ENCODE measurements around the gene MRPL1. TPM values are rescaled to one million over a fixed set of nuclear protein-coding genes. Genes with fewer than 3 reads are reported as not detected.
A peak's percentile ranks its signal among the peaks of the same experiment; 100 is the strongest.

Gene MRPL1
- polyA plus RNA-seq, 1 donor (not counting 4 experiments of a cell fraction or from before 2014, with no cell fraction given) = 71.4 TPM

GRCh38 chr4:77913348-77913747 lies 50.7 kb downstream of the MRPL1 start:
- no peaks in the 10 kb centered on the region for H3K27me3 ChIP-seq (ENCODE audit: control insufficient read depth, extremely low read depth, insufficient read depth, low read length)
- no peak overlapping the region for H3K4me3 ChIP-seq (ENCODE audit: control insufficient read depth in 2 of 3, extremely low read depth in 1 of 3, insufficient read depth in 2 of 3, low read depth in 1 of 3, low read length in 3 of 3)
- DNase-seq (ENCODE audit: low read depth, low spot score) (no peak), FAIRE-seq (peak; percentile 32)
- H3K4me1 ChIP-seq (ENCODE audit: control insufficient read depth, extremely low read depth, insufficient read depth, low read length) = no peaks in the 10 kb centered on the region
- dilution Hi-C loops (cut with MboI; ENCODE audit: extremely low pct_ligation_motif_present, low sequenced_read_pairs) = no loop called here
- H2AFZ ChIP-seq (ENCODE audit: control insufficient read depth, low read length) = no peak overlapping the region
- no peaks in the 10 kb centered on the region for H3K9me1 ChIP-seq (ENCODE audit: control insufficient read depth, extremely low read depth, insufficient read depth, low read length)
- H3K79me2 ChIP-seq (ENCODE audit: control insufficient read depth, insufficient read depth, low read length) = no peaks in the 10 kb centered on the region
- H3K36me3 ChIP-seq (ENCODE audit: control insufficient read depth in 2 of 2, extremely low read depth in 1 of 2, insufficient read depth in 2 of 2, low read length in 2 of 2) = no peaks in the 10 kb centered on the region
- TF ChIP-seq EZH2 (IDR thresholded peaks at IDR 0.05; ENCODE audit: low read length) (no peak), CTCF (optimal IDR thresholded peaks at IDR 0.05 in 1 of 3, IDR thresholded peaks at IDR 0.05 in 1 of 3, conservative IDR thresholded peaks at IDR 0.05 in 1 of 3; ENCODE audit: extremely low read depth in 1 of 3, insufficient read depth in 2 of 3, low read length in 3 of 3) (no peak)
- H3K27ac ChIP-seq (ENCODE audit: control insufficient read depth, insufficient read depth, low read length) = no peak overlapping the region
- no peak overlapping the region for H3K9ac ChIP-seq (ENCODE audit: control insufficient read depth, extremely low read depth, insufficient read depth, low read length)
- no peaks in the 10 kb centered on the region for H3K9me3 ChIP-seq (ENCODE audit: control insufficient read depth, low read depth, low read length)
- no peaks in the 10 kb centered on the region for H4K20me1 ChIP-seq (ENCODE audit: control insufficient read depth, extremely low read depth, insufficient read depth, low read length)
- H3K4me2 ChIP-seq (ENCODE audit: control insufficient read depth, extremely low read depth, insufficient read depth, low read depth, low read length) = no peak overlapping the region

GRCh38 chr4:77917075-77917474 lies 54.4 kb downstream of the MRPL1 start:
- no peak for FAIRE-seq

More at GRCh38 chr4:77917075-77917474, 54.4 kb downstream of the MRPL1 start:
- Histone ChIP-seq H3K36me3 (ENCODE audit: control insufficient read depth in 2 of 2, extremely low read depth in 1 of 2, insufficient read depth in 2 of 2, low read length in 2 of 2) (no peaks in the 10 kb centered on the region), H3K27me3 (ENCODE audit: control insufficient read depth, extremely low read depth, insufficient read depth, low read length) (no peaks in the 10 kb centered on the region), H2AFZ (ENCODE audit: control insufficient read depth, low read length) (no peak overlapping the region), H4K20me1 (ENCODE audit: control insufficient read depth, extremely low read depth, insufficient read depth, low read length) (no peaks in the 10 kb centered on the region), H3K4me1 (ENCODE audit: control insufficient read depth, extremely low read depth, insufficient read depth, low read length) (peaks cover 18% of the 10 kb centered on the region), H3K9me1 (ENCODE audit: control insufficient read depth, extremely low read depth, insufficient read depth, low read length) (no peaks in the 10 kb centered on the region), H3K79me2 (ENCODE audit: control insufficient read depth, insufficient read depth, low read length) (no peaks in the 10 kb centered on the region), H3K4me2 (ENCODE audit: control insufficient read depth, extremely low read depth, insufficient read depth, low read depth, low read length) (no peak overlapping the region), H3K9me3 (ENCODE audit: control insufficient read depth, low read depth, low read length) (no peaks in the 10 kb centered on the region), H3K27ac (ENCODE audit: control insufficient read depth, insufficient read depth, low read length) (no peak overlapping the region), H3K9ac (ENCODE audit: control insufficient read depth, extremely low read depth, insufficient read depth, low read length) (no peak overlapping the region), H3K4me3 (ENCODE audit: control insufficient read depth in 2 of 3, extremely low read depth in 1 of 3, insufficient read depth in 2 of 3, low read depth in 1 of 3, low read length in 3 of 3) (no peak overlapping the region)
- TF ChIP-seq CTCF (optimal IDR thresholded peaks at IDR 0.05 in 1 of 3, IDR thresholded peaks at IDR 0.05 in 1 of 3, conservative IDR thresholded peaks at IDR 0.05 in 1 of 3; ENCODE audit: extremely low read depth in 1 of 3, insufficient read depth in 2 of 3, low read length in 3 of 3) = no peak
- TF ChIP-seq EZH2 (IDR thresholded peaks at IDR 0.05; ENCODE audit: low read length) = no peak
- dilution Hi-C loops (cut with MboI; ENCODE audit: extremely low pct_ligation_motif_present, low sequenced_read_pairs) = no loop called here
- DNase-seq (ENCODE audit: low read depth, low spot score) = no peak
